HUES6 (cell line): ENCODE measurements around the gene TCF25.
A peak's percentile ranks its signal among the peaks of the same experiment; 100 is the strongest.

ENCODE experiments used
- H3K27ac ChIP-seq: 2 replicates; pipeline ENCODE4 v1.7.0; 2013; ENCODE audit warnings: low read depth, mild to moderate bottlenecking, low read length, inconsistent platforms
- H3K27me3 ChIP-seq: 2 replicates; pipeline ENCODE4 v1.6.1; 2013; ENCODE audit warnings: low read length; ENCODE audit not compliant: control insufficient read depth, insufficient read depth
- H3K36me3 ChIP-seq: 2 replicates; pipeline ENCODE4 v1.6.1; 2013; ENCODE audit warnings: low read length; ENCODE audit not compliant: control insufficient read depth, insufficient read depth
- H3K4me1 ChIP-seq: 2 replicates; pipeline ENCODE4 v1.6.1; 2013; ENCODE audit warnings: low read length; ENCODE audit not compliant: control insufficient read depth, insufficient read depth
- H3K4me3 ChIP-seq: 2 replicates; pipeline ENCODE4 v1.5.1; 2013; ENCODE audit warnings: low read depth, low read length
- H3K9ac ChIP-seq: one replicate; pipeline ENCODE4 v1.6.1; 2013; ENCODE audit warnings: mild to moderate bottlenecking, low read length
- H3K9me3 ChIP-seq: 2 replicates; pipeline ENCODE4 v1.6.1; 2013; ENCODE audit warnings: low read depth, low read length; ENCODE audit not compliant: control insufficient read depth, insufficient read depth

Gene TCF25

GRCh38 chr16:89945654-89946053 is 72.3 kb downstream of the TCF25 start:
- Histone ChIP-seq H3K4me1 (peaks cover 10% of the 10 kb centered on the region), H3K9me3 (no peaks in the 10 kb centered on the region), H3K36me3 (no peaks in the 10 kb centered on the region), H3K9ac (no peak overlapping the region), H3K4me3 (no peak overlapping the region), H3K27me3 (peaks cover 34% of the 10 kb centered on the region), H3K27ac (no peak overlapping the region)

GRCh38 chr16:89946515-89946914 is 73.1 kb downstream of the TCF25 start:
- no peaks in the 10 kb centered on the region for H3K9me3 ChIP-seq
- H3K27ac ChIP-seq = no peak overlapping the region
- H3K4me3 ChIP-seq = no peak overlapping the region
- peaks cover 10% of the 10 kb centered on the region for H3K4me1 ChIP-seq
- peaks cover 34% of the 10 kb centered on the region for H3K27me3 ChIP-seq
- H3K36me3 ChIP-seq = no peaks in the 10 kb centered on the region
- no peak overlapping the region for H3K9ac ChIP-seq

GRCh38 chr16:89949121-89949742 is 75.8 kb downstream of the TCF25 start:
- Histone ChIP-seq H3K9me3 (no peaks in the 10 kb centered on the region), H3K27me3 (peaks cover 34% of the 10 kb centered on the region), H3K27ac (no peak overlapping the region), H3K9ac (peak overlapping the region; percentile 66), H3K36me3 (no peaks in the 10 kb centered on the region), H3K4me1 (peaks cover 10% of the 10 kb centered on the region), H3K4me3 (peak overlapping the region; percentile 82)

GRCh38 chr16:89949756-89950155 is 76.4 kb downstream of the TCF25 start:
- Histone ChIP-seq H3K4me1 (peaks cover 11% of the 10 kb centered on the region), H3K36me3 (peaks cover 2% of the 10 kb centered on the region; the same call in 1 of the 2 replicates), H3K27ac (no peak overlapping the region), H3K9ac (peak overlapping the region; percentile 66), H3K4me3 (peak overlapping the region; percentile 82), H3K27me3 (peaks cover 33% of the 10 kb centered on the region), H3K9me3 (no peaks in the 10 kb centered on the region)

GRCh38 chr16:89951509-89951908 is 78.1 kb downstream of the TCF25 start:
- Histone ChIP-seq H3K4me3 (no peak overlapping the region), H3K9ac (no peak overlapping the region), H3K4me1 (peaks cover 14% of the 10 kb centered on the region), H3K9me3 (no peaks in the 10 kb centered on the region), H3K36me3 (peaks cover 12% of the 10 kb centered on the region), H3K27ac (no peak overlapping the region), H3K27me3 (peaks cover 25% of the 10 kb centered on the region)

GRCh38 chr16:89952049-89952448 is 78.7 kb downstream of the TCF25 start:
- H3K4me3 ChIP-seq = no peak overlapping the region
- peaks cover 17% of the 10 kb centered on the region for H3K36me3 ChIP-seq
- H3K9ac ChIP-seq = no peak overlapping the region
- peaks cover 14% of the 10 kb centered on the region for H3K4me1 ChIP-seq
- no peaks in the 10 kb centered on the region for H3K9me3 ChIP-seq
- no peak overlapping the region for H3K27ac ChIP-seq
- H3K27me3 ChIP-seq = peaks cover 20% of the 10 kb centered on the region

- Histone ChIP-seq H3K9me3 (no peaks in the 10 kb centered on the region), H3K4me1 (peaks cover 13% of the 10 kb centered on the region), H3K27ac (no peak overlapping the region), H3K9ac (no peak overlapping the region), H3K4me3 (no peak overlapping the region), H3K27me3 (peaks cover 15% of the 10 kb centered on the region), H3K36me3 (peaks cover 22% of the 10 kb centered on the region)
Measured at GRCh38 chr16:89952551-89952950, 79.2 kb downstream of the TCF25 start.

GRCh38 chr16:89953671-89954406 is 80.4 kb downstream of the TCF25 start:
- no peaks in the 10 kb centered on the region for H3K9me3 ChIP-seq
- H3K36me3 ChIP-seq = peaks cover 35% of the 10 kb centered on the region
- H3K4me1 ChIP-seq = peaks cover 10% of the 10 kb centered on the region; the same call in 1 of the 2 replicates
- H3K9ac ChIP-seq = no peak overlapping the region
- H3K27ac ChIP-seq = no peak overlapping the region
- no peak overlapping the region for H3K4me3 ChIP-seq
- peaks cover 9% of the 10 kb centered on the region for H3K27me3 ChIP-seq

- Histone ChIP-seq H3K36me3 (peaks cover 40% of the 10 kb centered on the region), H3K4me3 (no peak overlapping the region), H3K4me1 (peaks cover 8% of the 10 kb centered on the region; the same call in 1 of the 2 replicates), H3K9me3 (no peaks in the 10 kb centered on the region), H3K27ac (no peak overlapping the region), H3K27me3 (peaks cover 5% of the 10 kb centered on the region), H3K9ac (no peak overlapping the region)
Measured at GRCh38 chr16:89954462-89954861, 81.1 kb downstream of the TCF25 start.

- Histone ChIP-seq H3K9ac (no peak overlapping the region), H3K27me3 (no peaks in the 10 kb centered on the region), H3K9me3 (no peaks in the 10 kb centered on the region), H3K27ac (no peak overlapping the region), H3K4me3 (no peak overlapping the region), H3K4me1 (0 out of 2 replicates have a peak, but pooled peaks cover 4% of the 10 kb centered on the region), H3K36me3 (peaks cover 45% of the 10 kb centered on the region)
Measured at GRCh38 chr16:89955001-89955685, 81.8 kb downstream of the TCF25 start.
